Measurements from ENCODE around the gene TEX51.
A peak's percentile ranks its signal among the peaks of the same experiment; 100 is the strongest.

Gene TEX51

DNA sequence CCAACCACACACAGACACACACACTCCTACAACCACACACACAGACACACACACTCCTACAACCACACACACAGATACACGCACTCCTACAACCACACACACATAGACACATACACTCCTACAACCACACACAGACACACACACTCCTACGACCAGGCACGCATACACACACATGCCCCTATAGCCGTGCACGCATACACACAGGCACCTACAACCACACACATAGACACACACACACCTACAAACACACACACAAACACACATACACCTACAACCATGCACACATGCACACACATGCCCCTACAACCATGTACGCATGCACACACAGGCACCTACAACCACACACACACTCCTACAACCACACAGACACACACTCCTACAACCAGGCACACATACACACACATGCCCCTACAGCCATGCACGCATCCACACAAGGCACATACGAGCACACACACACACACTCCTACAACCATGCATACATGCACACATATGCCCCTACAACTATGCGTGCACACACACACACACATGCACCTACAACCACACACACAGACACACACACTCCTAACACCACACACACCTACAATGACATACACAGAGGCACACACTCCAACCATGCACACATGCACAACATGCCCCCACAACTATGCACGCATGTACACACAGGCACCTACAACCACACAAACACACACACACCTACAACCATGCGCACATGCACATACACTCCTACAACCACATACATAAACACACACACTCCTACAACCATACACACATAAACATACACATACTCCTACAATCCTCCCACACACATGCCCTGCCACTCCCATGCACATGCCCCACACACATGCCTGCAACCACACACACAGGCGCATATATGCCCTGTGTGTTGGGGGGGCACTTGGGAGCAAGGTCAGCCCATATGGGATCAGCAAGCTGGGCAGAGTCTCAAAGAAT lies 19.1 kb upstream of the TEX51 start:
- DNase-seq: no peak

DNA sequence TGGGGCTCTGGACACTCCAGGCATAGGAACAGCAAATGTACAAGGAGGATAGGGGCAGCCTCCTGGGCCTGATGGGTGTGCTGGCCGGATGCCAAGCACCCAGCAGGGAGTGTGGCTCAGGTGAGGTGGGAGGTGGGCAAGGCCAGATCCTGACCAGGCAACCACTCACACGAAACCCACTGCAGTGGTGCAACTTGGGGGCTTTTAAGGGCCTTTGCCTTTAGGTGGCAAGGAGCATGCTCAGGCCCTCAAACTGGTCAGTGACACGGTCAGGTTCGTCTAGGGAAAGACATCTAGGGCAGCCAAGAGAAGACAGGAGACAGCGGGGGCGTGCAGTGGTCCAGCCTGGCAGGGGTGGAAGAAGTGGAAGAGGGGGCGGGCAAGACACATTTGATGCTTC lies 18.4 kb upstream of the TEX51 start:
- DNase-seq: no peak

DNA sequence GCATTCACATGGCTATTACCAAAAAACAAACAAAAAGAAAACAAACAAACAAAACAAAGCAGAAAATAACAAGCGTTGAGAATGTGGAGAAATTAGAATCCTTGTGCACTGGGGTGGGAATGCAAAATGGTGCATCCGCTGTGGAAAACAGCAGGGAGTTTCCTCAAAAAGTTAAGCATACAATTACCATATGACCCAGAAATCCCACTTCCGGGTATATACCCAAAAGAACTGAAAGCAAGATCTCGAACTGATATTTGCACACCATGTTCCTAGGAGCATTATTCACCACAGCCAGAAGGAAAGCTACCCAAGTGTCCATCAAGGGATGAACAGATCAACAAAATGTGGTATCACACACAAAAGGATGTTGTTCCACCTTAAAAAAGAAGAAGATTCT lies 17.9 kb upstream of the TEX51 start:
- DNase-seq: no peak

DNA sequence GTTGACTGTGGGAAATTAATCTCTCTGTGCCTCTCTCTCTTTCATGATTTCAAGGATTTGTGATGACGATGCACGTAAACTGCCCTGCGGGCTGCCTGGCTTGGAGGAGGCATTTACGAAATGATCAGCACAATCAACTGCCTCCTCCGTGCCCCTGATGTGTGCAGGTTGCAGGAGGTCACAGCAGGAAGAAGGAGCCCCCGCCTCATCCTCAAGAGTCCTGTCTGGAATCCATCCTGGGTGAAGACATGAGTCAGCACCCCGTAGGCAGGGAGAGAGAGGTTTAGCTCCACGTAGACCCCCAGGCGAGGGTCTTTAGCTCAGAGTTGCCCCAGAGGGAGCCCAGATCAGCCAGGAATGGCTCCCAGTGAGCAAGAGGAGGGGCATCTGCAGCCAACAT lies 17.1 kb upstream of the TEX51 start:
- DNase-seq: no peak

DNA sequence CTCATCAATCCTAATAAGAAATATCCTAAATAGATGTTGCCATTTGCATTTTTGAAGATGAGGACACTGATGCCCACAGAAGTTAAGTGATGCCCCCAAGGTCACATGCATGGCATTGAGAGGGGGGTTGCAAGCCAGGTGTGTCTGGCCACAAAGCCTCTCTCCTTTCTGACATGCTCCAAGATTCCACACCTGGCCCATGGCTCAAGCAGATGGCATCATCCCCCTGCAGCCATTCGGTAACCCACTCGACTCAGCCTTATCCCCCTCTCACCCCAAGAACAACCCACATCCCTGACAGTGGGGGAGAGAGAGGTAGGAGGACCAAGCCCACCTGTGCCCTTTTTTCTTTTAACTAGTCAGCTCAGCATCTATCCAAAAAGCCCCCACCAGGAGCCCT lies 16.5 kb upstream of the TEX51 start:
- DNase-seq: no peak

DNA sequence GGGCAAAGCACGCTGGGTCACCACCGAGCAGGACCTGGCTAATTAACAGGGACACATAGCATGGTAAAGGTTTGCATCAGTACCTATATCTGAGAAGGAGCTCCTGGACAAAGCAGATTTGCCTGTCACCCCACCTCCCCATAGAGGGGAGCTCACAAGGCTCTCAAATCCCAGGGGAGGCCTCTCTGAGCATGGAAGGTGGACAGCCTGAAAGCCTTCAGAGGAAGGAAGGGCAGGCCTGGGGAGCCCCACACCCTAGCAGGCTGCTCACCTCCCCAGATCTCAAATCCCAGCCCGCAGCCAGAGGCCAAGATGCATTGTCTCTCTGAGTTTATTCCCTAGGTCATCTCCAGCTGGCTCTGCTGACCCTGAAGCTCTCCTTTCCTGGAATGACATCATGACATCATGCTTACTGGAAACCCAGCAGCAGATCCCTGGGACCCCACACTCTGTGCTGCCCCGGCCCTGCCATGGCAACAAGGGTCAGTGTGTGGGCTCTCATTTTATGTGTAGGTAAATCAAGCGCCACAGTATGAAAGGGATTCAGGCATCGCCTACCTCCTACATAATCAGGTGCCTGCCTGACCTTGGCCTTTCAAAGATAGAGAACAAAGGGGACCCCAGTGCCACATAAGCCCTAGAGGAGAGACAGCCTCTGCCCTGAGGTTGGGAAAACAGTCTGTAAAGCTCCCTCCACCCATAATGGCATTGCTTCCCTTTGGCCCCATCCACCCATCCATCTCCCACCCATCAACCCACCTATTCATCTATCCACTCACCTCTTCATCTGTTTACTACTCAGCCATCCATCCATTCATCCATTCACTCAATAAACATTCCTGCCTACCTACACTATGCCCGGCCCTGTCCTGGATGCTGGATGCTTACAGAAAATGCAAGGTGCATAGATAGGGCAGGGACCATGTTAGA lies 15.7 kb upstream of the TEX51 start:
- no peak for DNase-seq

DNA sequence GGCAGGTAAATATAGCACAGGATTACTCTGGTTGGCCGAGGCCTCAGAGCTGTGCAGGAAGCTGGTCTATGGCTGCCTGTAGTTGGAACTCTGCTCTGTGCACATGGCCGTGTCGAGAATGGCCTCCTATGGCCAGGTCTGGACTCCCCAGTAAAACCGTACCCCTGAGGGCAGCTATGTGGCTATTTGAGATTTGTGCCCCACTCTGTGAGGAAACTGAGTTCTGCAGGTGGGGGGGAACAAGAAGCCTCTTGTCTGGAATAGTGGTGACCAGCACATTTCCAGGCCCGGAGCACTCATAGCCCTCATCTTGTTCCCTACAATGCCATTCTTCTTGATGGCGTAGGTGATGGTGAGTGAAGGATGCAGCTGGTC lies 15.0 kb upstream of the TEX51 start:
- DNase-seq: no peak

DNA sequence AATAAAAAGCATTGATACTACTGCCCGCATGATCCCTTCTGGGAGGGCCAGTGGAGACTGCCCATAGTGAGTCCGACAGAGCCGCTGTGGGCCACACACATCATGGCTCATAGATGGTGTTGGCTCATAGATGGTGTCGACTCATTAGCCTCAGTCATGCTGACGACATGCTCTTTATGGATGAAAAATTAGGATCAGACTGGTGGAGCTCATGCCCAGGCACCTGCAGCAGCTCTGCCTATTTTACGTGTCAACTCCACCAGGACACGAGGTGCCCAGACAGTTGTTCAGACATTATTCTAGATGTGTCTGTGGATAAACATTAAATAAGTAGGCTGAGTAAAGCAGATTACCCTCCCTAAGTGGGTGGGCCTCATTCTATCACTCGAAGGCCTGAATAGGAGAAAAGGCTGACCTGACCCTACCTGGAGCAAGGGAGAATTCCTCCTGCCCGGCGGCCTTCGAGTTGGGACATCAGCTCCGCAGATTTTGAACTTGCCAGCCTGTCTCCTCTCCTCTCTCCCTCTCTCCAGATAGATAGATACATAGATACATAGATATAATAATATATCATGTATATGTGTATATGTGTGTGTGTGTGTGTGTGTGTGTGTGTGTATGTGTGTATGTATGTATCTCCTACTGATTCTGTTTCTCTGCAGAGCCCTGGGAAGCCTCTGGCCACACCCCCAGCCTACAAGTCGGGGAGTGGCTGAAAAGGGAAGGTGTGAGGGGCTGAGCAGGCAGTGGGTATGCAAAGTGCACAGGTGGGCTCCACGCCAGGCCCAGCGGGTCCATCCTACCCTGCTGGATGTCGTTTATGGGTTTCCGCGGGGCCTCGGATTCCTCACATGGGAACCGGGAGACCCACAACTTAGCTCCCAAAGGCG lies 13.6 kb upstream of the TEX51 start:
- no peak for DNase-seq

DNA sequence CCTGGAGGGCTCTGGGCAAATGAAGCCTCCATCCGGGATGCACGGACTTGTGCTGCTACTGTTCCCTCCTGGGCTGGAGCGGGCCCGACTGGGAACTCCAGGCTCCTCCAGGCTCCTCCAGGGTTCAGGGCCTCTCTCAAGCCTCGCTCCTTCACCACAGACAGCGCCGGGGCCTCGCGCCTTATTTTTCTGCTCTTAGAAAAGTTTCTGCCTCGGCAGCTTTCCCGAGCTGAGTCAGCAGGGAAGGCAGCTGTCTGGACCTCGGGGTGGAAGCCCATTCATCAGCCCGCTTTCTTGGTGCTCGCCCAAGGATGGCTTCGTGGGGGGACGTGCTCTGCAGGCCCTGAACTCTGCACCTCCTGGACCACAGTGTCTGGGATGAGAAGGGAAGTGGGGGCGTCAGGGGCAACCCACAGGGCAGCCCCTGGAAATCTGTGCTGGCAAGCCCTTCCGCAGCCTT lies 12.9 kb upstream of the TEX51 start:
- no peak for DNase-seq

DNA sequence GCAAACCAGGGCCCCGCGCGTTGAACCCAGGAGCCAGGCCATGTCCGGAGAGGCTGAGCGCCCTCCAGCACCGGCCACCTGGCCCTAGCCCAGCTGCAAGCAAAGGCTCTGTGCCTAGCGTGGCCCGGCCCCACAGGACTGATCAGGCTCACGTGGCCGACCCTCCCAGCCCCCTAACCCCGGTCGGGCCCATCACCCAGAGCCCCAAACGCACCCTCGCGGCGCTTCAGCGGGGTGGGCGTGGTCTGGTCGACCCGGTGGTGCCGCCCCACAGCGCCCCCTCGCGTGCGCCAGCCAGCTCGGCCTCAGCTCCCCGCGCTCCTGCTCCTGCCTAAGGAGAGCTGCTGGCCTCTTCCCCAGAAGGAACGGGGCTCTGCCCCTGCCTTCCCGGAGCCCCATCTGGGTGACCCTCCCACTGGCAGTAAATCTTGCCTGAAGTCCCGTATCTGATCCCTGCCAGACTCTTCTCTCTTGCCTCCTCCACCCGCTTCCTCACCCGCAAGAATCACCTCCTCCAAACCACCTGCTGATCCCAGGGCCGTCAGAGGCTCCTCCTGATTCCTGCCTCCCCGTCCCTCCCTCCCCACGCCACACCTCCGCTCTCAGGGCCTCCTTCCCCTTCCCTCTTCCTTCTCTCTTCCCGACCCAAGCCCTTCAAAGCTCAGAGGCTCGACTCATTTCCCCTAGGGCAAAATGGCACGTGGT lies 12.3 kb upstream of the TEX51 start:
- DNase-seq: peak; percentile 8

DNA sequence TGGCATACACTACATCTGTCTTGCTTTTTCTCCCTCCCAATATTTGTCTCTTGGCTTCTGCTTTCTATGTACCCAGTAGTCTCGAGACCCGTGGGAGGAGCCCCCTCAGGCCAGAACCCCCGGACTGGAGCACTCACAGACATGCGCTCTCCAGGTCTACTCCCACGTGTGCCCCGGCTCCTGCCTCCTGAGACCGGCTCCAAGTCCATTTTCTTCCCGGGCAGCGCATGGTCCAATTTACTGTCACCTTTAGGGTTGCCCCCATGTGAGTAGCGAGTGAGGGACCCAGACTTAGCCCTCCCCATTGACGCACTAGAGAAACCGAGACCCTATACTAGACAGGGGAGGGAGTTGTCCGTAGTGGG lies 11.8 kb upstream of the TEX51 start:
- DNase-seq: no peak

DNA sequence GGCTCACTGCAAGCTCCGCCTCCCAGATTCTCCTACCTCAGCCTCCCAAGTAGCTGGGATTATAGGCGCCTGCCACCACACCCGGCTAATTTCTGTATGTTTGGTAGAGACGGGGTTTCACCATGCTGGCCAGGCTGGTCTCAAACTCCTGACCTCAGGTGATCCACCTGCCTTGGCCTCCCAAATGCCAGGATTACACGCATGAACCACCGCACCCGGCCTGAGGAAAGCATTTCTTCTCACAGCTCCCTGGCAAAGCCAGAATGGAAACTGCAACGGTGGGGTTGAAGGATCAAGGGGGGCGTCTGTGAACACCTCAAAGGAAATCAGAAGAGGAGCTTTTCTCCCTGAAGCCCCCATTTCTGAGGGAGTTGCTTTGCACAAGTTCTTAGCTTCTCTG lies 11.2 kb upstream of the TEX51 start:
- DNase-seq: no peak

DNA sequence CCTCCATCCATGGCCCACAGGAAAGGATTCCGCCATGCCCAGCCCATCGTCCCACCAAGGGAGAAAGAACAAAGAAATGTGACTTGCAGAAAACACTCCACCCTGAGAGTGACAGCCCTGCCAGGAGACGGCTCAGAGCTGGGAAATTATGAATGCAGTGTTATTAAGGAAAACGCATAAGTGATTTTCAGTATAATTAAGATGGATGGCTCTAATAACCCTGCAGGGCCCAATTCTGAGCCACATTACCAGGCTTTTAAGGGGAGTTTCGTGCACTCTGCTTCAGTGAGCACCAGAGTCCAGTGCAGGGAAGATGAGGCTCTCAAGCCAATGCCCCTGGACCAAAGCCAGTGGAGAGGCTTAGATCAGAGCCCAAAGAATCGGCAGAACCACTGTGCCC lies 10.6 kb upstream of the TEX51 start:
- no peak for DNase-seq

DNA sequence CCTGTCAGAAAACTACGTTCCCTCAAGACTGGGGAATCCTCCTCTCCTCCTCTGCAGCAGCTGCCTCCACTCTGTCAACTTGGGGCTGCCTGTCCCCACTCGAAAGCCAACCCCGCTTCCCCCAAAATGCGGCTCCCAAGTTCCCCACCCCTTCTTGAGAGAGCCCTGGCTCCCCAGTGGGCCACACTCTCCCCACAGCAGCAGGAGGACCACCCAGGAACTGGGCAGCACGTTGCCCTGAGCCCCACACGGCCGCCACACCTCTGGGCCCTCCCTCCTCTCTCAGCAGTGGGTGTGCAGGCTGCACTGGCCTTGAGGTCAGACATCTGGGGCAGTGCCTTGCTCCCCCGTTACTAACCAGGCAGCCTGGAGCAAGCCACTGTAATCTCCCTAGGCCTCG lies 9.6 kb upstream of the TEX51 start:
- no peak for DNase-seq

DNA sequence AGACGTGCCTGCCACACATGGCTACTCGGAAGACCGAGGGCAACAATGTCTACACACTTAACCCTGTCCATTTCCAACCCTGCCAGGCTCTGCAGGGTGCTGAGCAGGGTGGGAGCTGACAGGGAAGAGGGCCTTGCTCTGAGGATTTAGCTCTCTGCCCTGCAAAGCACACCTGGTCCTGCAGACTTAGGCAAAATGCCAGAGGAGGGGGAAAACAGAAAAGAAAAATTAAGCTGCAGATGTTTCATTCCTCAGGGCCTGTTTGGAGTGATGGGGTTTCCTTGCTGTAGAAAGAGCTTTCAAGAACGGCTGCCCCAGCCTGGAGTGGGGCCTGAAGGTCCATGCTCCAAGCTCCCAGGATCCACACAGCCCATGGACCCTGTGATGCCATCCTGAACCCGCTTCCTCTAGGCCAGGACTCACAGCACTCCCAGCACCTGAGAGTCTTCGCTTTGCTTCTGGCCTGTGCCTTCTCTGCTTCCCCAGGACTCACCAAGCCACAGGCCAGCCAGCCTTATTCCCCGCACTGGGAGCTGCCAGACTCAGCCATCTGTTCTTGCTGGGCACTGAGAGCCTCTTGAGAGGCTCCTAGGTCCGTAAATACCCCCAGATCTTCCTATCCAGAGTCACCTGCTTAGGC lies 9.1 kb upstream of the TEX51 start:
- no peak for DNase-seq

DNA sequence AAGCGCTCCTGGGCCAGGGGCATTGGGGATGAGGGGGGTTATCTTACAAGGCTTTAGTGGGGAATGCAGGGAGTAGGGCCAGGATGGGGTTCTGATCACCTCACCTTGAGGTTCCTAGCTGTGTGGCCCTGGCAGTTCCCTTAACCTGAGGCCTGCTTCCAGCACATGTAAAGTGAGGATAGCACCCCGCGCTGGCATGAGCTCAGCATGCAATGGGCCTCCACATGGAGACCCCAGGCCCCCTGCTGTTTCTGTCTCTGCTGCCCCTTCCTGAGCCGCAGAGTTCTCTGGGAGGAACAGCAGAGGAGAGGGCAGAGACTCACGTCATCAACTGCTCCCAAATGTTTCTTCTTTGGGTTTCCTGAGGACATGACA lies 8.6 kb upstream of the TEX51 start:
- no peak for DNase-seq

DNA sequence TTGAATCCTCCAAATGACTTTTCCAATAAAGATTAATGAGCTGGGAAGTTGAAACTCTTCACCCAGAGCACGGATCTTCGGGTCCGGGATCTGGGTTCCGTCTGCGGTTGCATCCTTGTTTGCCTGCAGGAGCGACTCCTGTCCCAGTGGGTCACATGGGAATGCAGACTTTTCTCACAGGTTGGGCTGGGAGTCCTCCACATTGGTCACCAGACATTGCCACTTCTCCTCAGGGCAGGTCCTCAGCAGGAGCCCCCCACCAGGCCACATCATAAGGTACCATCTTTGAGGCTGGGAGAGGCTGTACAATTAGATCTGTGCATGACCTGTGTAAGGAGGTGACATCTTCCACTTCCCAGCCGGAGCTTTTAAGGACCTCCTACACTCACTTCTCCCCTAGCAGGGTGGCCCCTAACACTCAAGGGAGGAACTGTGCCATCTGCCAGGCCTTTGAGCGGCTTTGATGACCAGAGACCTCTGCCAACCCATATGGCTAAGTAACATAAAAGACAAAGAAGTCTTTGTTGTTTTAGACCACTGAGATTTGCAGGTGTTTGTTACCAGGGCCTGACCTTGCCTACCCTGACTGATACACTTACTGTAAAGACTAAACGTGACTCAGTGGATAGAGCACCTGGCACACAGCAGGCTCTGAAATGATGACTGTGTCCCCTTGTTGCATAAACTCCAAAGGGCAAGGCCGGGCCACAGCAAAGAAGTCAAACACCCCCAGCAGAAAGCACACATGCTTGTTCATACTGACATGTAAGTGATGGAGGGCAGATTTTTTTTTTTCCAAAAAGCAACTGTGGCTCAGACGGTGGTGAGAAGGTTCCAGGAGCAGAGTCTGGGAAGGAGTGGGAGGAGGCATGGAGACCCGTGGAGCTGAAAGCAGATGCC lies 7.9 kb upstream of the TEX51 start:
- no peak for DNase-seq

DNA sequence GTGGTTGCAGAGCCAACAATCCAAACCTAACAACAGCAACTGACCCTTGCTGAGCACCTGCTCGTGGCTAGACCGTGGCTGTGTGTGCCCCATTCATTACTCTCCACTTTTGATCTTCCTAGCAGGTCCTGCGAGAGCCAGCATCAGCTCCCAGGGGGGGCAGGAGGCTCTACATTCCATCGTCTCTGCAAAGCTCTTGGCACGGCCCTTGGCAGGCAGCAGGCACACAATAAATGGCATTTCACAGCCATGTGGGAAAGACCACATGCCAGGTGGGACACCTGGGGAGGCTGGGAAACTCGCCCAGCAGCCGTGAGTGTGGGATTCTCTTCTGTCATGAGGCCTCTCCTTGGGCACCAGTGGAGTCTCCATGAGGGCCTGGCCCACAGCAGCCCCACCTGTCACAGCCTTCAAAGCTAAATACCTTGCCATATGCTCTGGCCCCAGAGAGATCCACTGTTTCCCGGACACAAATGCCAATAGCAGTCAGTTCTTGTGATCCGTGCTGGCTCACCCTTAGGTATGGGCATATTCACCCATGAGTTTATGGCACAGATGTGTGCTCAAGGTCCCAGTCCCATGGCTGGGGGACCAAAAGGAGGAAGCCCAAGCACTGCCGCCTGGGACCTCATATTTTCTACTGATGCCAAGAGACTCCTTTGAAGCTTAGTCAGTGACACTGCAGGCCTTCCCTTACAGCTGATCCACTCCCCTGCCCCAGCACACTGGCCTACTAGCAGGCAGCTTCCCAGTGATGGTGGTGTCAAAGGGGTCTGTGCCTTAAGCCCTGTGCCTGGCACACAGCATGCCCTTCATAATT lies 6.8 kb upstream of the TEX51 start:
- no peak for DNase-seq

DNA sequence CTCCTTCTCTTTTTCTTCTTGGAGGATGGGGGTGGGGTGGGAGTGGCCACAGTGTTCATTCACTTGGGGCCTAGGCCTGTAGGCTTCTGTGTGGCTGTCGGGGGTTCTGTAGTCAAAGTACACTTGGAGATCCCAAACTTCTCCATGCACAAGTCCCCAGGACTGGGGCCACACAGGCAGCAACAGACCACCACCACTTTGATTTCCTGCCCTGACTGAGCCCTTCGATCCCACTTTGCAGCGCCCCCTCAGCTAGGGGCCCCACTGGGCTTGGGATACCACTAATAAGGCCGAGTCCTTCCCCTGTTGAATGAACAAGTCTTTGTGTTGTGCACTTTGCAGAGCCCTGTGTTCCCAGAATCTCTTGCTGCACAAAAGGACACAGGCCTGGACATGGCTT lies 5.5 kb upstream of the TEX51 start:
- no peak for DNase-seq

DNA sequence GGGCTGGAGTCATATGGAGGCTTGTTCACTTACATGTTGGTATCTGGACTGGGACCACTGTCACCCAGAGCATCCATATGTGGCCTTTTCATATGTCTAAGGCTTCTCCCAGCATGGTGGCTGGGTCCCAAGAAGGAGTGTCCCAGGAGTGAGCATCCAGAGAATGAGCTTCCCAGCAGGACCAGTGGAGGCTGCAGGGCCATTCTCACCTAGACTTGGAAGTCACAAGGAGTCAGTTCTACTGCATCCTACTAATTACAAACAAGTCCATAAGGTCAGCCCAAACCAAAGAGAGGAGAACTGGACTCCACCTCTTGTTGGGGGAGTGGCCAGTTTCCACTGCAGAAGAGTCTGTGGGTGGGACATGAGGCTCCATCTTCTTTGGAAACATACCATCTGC lies 5.1 kb upstream of the TEX51 start:
- no peak for DNase-seq
